HG02840 (cell line): ENCODE results near the gene FIGNL2.

ENCODE experiments used
- ATAC-seq: cut with Tn5 transposase; IDR thresholded peaks from one replicate; pipeline ENCODE4 v1.9.1; 2021; ENCODE audit warnings: mild to moderate bottlenecking, moderate library complexity, moderate number of reproducible peaks; ENCODE audit not compliant: unreplicated experiment, low FRiP score

Gene FIGNL2

GRCh38 chr12:51784688-51785087 is 63.8 kb downstream of the FIGNL2 start:
- no peak for ATAC-seq

GRCh38 chr12:51779876-51780275 is 68.6 kb downstream of the FIGNL2 start:
- no peak for ATAC-seq

- no peak for ATAC-seq
Measured at GRCh38 chr12:51777973-51778372, 70.5 kb downstream of the FIGNL2 start.

- ATAC-seq, result no peak
Measured at GRCh38 chr12:51777457-51777856, 71.1 kb downstream of the FIGNL2 start.

GRCh38 chr12:51774933-51775332 is 73.6 kb downstream of the FIGNL2 start:
- ATAC-seq, result no peak

GRCh38 chr12:51773145-51773869 is 75.2 kb downstream of the FIGNL2 start:
- no peak for ATAC-seq

GRCh38 chr12:51771008-51771407 is 77.5 kb downstream of the FIGNL2 start:
- no peak for ATAC-seq
